HG02798 (cell line): ENCODE results near the gene SULT1A3.
"Not testable (repeated sequence)": the region's sequence is repeated elsewhere in the genome, so short reads cannot be mapped to it uniquely, and the experiment has no call there.

ENCODE experiments used
- ATAC-seq: cut with Tn5 transposase; IDR thresholded peaks from one replicate; pipeline ENCODE4 v1.9.1; 2021; ENCODE audit warnings: mild to moderate bottlenecking; ENCODE audit not compliant: unreplicated experiment, poor library complexity

SULT1A3 gene

GRCh38 chr16:30186444-30186781 lies 12.6 kb upstream of the SULT1A3 start:
- no peak for ATAC-seq

GRCh38 chr16:30186782-30187555 lies 12.1 kb upstream of the SULT1A3 start:
- no peak for ATAC-seq

- ATAC-seq: no peak
These were observed 11.5 kb upstream of the SULT1A3 start for GRCh38 chr16:30187556-30187865.

GRCh38 chr16:30187971-30188561 lies 11.0 kb upstream of the SULT1A3 start:
- no peak for ATAC-seq

- ATAC-seq: not testable (repeated sequence)
These were observed 7.9 kb upstream of the SULT1A3 start for GRCh38 chr16:30191158-30191557.

GRCh38 chr16:30193098-30193497 lies 6.0 kb upstream of the SULT1A3 start:
- peak; percentile 7 for ATAC-seq

GRCh38 chr16:30193615-30194014 lies 5.4 kb upstream of the SULT1A3 start, which contains the start of the genes BOLA2B and SLX1A:
TSS of gene BOLA2B (minus strand) at chr16:30193666. CDS start at chr16:30193595, 71 bp downstream.
TSS of gene SLX1A (plus strand) at chr16:30193875. CDS start at chr16:30194085, 210 bp downstream.
- ATAC-seq: peak; percentile 92

GRCh38 chr16:30194172-30194925 lies 4.7 kb upstream of the SULT1A3 start:
- peak; percentile 63 for ATAC-seq

- not testable (repeated sequence) for ATAC-seq
These were observed 2.1 kb upstream of the SULT1A3 start for GRCh38 chr16:30197001-30197400.

- not testable (repeated sequence) for ATAC-seq
These were observed 721 bp downstream of the SULT1A3 start for GRCh38 chr16:30199608-30200343.

- peak; percentile 35 for ATAC-seq
These were observed 6.6 kb downstream of the SULT1A3 start for GRCh38 chr16:30205541-30206236.

GRCh38 chr16:30206252-30206651 lies 7.2 kb downstream of the SULT1A3 start:
- peak; percentile 19 for ATAC-seq

- ATAC-seq: not testable (repeated sequence)
These were observed 8.1 kb downstream of the SULT1A3 start for GRCh38 chr16:30207063-30207704.

GRCh38 chr16:30209032-30209431 lies 10.0 kb downstream of the SULT1A3 start:
- ATAC-seq: not testable (repeated sequence)

- not testable (repeated sequence) for ATAC-seq
These were observed 12.4 kb downstream of the SULT1A3 start for GRCh38 chr16:30211414-30211813.

- ATAC-seq: not testable (repeated sequence)
These were observed 18.0 kb downstream of the SULT1A3 start for GRCh38 chr16:30217082-30217481.

GRCh38 chr16:30248379-30248778 lies 49.3 kb downstream of the SULT1A3 start, which contains the start of gene NPIPB13:
TSS of gene NPIPB13 (minus strand) at chr16:30248479. CDS start at chr16:30245573, 2,906 bp downstream.
- not testable (repeated sequence) for ATAC-seq
